GM06990 (cell line): ENCODE measurements around the gene ACTA1.
"Not testable (repeated sequence)": the region's sequence is repeated elsewhere in the genome, so short reads cannot be mapped to it uniquely, and the experiment has no call there.

Experiments used
- DNase-seq: peaks from one replicate; pipeline ENCODE4 v3.0.0-alpha.2; 2011; ENCODE audit not compliant: insufficient read length; ENCODE audit errors: extremely low read depth
- H3K27me3 ChIP-seq: replicated peaks from 2 replicates; pipeline ENCODE4 v1.6.0; 2011; ENCODE audit warnings: low read length; ENCODE audit not compliant: control insufficient read depth, insufficient read depth
- H3K36me3 ChIP-seq: 2 replicates; pipeline ENCODE4 v1.5.1; 2011; ENCODE audit warnings: low read length; ENCODE audit not compliant: control insufficient read depth, insufficient read depth
- H3K4me3 ChIP-seq: replicated peaks from 2 replicates; pipeline ENCODE4 v1.5.1; 2011; ENCODE audit warnings: low read depth, mild to moderate bottlenecking, control low read depth, low read length
- TF ChIP-seq, protein P1 (sequence below): IDR thresholded peaks from 2 replicates; pipeline ENCODE4 v1.5.1; 2011; ENCODE audit warnings: low read length, control low read depth, mild to moderate bottlenecking, inconsistent platforms; ENCODE audit not compliant: insufficient read depth, poor library complexity, severe bottlenecking

The ACTA1 gene

DNA sequence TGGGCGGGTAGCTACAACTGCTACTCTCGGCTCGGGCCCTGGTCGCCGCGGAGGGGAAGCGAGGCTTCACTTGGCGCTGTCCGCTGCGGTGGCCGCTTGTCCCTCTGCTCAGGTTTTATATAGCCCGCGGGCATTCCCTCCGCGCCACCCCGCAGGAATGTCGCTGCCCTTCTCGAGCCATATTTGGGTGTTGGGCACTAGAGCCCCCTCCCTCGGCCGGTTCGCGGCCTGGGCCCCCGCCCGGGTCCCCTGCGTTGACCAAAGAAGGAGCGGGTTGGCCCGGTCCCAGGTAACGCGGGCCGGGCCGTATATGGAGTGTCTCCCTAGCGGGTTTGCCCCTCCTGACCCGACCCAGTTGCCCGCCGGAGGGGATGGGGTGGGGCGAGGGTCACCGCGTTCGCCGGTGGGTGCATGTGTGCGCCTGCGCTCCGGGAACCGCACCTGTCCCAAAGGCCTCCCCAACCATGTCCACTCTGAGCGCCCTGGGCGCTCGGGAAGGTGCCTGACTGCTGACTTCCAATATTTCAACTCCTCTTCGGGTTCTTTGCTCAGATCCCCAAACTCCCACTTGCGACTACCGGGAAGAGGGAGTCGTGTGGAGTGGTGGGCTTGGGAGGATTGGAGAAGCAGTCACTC lies at the start of gene ACTA1:
Gene ACTA1, minus strand, starts transcription at position 90 of the 636 bp plus-strand sequence. CDS start 979 bp downstream, outside the sequence.
- Histone ChIP-seq H3K27me3 (peaks cover 5% of the 10 kb centered on the region; the same call in 1 of the 2 replicates), H3K4me3 (no peak within 1 kb of the TSS), H3K36me3 (no peaks in the 10 kb centered on the region)
- DNase-seq = no peak
- TF ChIP-seq, protein P1, sequence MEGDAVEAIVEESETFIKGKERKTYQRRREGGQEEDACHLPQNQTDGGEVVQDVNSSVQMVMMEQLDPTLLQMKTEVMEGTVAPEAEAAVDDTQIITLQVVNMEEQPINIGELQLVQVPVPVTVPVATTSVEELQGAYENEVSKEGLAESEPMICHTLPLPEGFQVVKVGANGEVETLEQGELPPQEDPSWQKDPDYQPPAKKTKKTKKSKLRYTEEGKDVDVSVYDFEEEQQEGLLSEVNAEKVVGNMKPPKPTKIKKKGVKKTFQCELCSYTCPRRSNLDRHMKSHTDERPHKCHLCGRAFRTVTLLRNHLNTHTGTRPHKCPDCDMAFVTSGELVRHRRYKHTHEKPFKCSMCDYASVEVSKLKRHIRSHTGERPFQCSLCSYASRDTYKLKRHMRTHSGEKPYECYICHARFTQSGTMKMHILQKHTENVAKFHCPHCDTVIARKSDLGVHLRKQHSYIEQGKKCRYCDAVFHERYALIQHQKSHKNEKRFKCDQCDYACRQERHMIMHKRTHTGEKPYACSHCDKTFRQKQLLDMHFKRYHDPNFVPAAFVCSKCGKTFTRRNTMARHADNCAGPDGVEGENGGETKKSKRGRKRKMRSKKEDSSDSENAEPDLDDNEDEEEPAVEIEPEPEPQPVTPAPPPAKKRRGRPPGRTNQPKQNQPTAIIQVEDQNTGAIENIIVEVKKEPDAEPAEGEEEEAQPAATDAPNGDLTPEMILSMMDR = no peak

DNA sequence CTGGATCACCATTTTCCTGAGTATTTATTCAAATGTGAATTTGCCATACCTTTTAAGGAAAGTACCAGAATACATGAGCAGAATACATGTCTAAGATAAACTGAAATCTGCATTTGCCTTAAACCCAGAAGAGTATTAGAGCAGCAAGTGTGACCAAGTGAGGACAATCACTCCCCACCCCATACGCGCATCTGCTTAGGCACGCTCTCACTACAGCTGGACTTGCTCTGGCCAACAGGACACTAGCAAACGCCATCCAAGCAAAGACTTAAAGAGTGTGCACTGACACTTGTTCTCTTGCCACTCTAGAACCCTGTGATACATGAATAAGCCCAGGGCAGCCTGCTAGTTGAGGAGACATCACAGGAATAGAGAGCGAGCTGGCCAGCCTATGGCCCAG lies 48.6 kb upstream of the ACTA1 start:
- Histone ChIP-seq H3K27me3 (no peaks in the 10 kb centered on the region), H3K36me3 (peaks cover 12% of the 10 kb centered on the region), H3K4me3 (no peak overlapping the region)
- DNase-seq = no peak
- TF ChIP-seq, protein P1 = no peak

DNA sequence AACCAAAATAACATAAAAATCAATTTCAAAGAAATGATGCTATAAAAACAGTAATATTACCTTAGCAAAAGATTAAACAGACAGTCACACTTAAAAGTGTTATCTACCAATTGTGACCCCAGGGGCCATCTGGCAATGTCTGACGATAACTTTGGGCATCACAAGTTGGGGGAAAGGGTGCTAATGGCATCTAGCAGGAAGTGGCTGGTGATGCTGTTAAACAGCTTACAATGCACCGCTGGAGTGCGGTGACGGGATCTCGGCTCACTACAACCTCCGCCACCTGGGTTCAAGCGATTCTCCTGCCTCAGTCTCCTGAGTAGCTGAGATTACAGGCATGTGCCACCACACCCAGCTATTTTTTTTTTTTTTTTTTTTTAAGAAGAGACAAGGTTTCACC lies 46.6 kb upstream of the ACTA1 start:
- TF ChIP-seq, protein P1 = no peak
- Histone ChIP-seq H3K4me3 (no peak overlapping the region), H3K36me3 (peaks cover 6% of the 10 kb centered on the region), H3K27me3 (no peaks in the 10 kb centered on the region)
- DNase-seq = peak; percentile 45

DNA sequence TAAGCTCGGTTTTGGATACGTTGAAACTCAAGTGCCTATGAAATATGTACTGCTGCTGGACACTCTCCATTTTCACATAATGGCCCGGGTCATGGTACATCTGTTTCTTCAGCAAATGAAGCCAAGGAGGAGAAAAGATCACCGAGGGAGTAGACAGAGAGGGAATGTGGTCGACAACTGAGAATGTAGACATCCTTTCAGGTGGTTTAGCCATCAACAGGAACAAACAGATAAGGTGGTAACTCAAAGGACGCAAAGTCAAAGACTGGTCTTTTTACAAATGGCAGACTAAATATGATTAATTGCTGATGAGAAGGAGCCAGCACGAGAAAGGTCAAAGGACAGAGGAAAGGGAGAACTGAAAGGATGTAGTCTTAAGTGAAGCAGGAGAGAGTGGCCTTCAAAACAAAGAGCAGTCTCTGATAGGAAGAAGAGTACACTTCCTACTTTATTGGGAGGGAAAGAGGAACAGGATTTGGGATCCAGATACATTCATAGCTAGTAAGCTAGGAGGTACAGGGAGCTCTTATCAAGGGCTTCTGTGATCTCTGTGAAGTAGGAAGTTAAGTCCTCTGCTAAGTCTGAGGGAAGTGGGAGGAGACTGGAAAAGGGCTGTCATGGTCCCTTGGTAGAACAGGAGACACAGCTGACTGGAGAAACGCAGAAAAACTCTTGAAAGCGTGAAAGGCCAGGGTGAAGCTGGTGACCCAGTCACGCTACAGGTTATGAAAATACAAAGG lies 45.9 kb upstream of the ACTA1 start:
- H3K4me3 ChIP-seq = no peak overlapping the region
- TF ChIP-seq, protein P1 = no peak
- H3K36me3 ChIP-seq = peaks cover 8% of the 10 kb centered on the region
- peak; percentile 47 for DNase-seq
- no peaks in the 10 kb centered on the region for H3K27me3 ChIP-seq

DNA sequence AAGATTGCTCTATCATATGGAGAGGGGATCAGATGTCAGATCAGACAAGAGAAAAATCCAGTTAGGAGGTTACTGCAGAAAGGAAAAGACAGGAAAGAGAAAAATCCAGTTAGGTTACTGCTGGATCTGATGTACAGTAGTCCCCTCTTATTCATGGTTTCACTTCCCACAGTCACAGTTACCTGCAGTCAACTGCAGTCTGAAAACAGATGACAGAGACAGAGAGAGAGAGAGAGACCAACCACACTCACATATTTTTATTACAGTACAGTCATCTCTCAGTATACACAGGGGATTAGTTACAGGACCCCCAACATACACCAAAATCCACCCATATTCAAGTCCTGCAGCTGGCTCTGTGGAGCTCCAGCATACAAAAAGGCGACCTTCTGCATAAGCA lies 45.0 kb upstream of the ACTA1 start:
- TF ChIP-seq, protein P1 = no peak
- Histone ChIP-seq H3K36me3 (peaks cover 12% of the 10 kb centered on the region), H3K27me3 (no peaks in the 10 kb centered on the region), H3K4me3 (no peak overlapping the region)
- DNase-seq = peak; percentile 55

DNA sequence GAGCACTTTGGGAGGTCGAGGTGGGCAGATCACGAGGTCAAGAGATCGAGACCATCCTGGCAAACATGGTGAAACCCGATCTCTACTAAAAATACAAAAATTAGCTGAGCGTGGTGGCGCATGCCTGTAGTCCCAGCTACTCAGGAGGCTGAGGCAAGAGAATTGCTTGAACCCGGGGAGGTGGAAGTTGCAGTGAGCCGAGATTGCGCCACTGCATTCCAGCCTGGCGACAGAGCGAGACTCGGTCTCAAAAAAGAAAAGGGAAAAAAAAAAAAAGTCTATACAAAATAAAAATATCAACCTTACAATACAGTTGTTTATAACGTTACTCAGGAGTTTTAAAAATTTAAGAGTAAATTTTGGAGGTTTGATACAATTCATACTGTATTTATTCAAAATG lies 42.0 kb upstream of the ACTA1 start:
- not testable (repeated sequence) for DNase-seq, H3K4me3 ChIP-seq, H3K27me3 ChIP-seq
- H3K36me3 ChIP-seq = peaks cover 11% of the 10 kb centered on the region
